Measurements from ENCODE around the gene ZCCHC14. TPM values are rescaled to one million over a fixed set of nuclear protein-coding genes. Genes with fewer than 3 reads are reported as not detected.

ZCCHC14 gene
- total and polyA plus RNA-seq, 2 experiments from 2014 or later, result 4.3 to 14.5 TPM

DNA sequence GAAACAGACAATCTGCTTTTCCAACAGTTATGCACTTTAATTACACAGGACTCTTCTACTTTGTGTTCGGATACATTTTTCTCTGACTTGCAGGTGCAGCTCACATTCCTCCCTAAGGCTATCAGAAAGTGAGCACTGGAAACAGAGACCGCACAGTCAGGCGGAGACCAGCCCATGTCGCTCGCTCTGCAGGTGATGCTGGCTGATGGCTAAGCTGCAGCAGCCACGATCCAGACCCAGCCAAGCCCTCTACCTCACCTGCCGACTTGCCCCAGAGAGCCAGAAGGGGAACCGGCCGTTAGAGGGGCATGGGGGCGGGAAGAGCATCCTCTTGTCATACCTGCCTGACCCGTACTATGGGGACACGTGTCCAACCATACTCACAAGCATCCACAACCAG, 66.9 kb downstream of the ZCCHC14 start:
- H2AFZ ChIP-seq, result no peak overlapping the region
- H3K27ac ChIP-seq, result no peak overlapping the region
- H3K79me2 ChIP-seq, result no peaks in the 10 kb centered on the region
- no peak for DNase-seq (ENCODE audit: low spot score)
- no peaks in the 10 kb centered on the region for H3K4me1 ChIP-seq (ENCODE audit: insufficient read depth)
- no peak overlapping the region for H3K4me2 ChIP-seq
- TF ChIP-seq EZH2phosphoT487 (IDR thresholded peaks at IDR 0.05; ENCODE audit: low read depth, severe bottlenecking, unreplicated experiment) (no peak), EZH2 (IDR thresholded peaks at IDR 0.05; ENCODE audit: borderline replicate concordance) (no peak)
- TF ChIP-seq, protein P1, sequence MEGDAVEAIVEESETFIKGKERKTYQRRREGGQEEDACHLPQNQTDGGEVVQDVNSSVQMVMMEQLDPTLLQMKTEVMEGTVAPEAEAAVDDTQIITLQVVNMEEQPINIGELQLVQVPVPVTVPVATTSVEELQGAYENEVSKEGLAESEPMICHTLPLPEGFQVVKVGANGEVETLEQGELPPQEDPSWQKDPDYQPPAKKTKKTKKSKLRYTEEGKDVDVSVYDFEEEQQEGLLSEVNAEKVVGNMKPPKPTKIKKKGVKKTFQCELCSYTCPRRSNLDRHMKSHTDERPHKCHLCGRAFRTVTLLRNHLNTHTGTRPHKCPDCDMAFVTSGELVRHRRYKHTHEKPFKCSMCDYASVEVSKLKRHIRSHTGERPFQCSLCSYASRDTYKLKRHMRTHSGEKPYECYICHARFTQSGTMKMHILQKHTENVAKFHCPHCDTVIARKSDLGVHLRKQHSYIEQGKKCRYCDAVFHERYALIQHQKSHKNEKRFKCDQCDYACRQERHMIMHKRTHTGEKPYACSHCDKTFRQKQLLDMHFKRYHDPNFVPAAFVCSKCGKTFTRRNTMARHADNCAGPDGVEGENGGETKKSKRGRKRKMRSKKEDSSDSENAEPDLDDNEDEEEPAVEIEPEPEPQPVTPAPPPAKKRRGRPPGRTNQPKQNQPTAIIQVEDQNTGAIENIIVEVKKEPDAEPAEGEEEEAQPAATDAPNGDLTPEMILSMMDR (IDR thresholded peaks at IDR 0.05; ENCODE audit: poor library complexity), result no peak
- no peak overlapping the region for H3K4me3 ChIP-seq
- no peaks in the 10 kb centered on the region for H3K9me3 ChIP-seq (ENCODE audit: low read depth)
- H3K36me3 ChIP-seq (replicated peaks; ENCODE audit: insufficient read depth, low read depth), result no peaks in the 10 kb centered on the region
- peaks cover 4% of the 10 kb centered on the region for H4K20me1 ChIP-seq (ENCODE audit: insufficient read depth, poor library complexity, severe bottlenecking)
- no peaks in the 10 kb centered on the region for H3K9me2 ChIP-seq (replicated peaks; ENCODE audit: insufficient read depth)
- WGBS (ENCODE audit: low lambda C conversion rate, missing lambda C conversion rate), result 90% methylated on average over 12 of the region's 12 CpGs
- no peaks in the 10 kb centered on the region for H3K27me3 ChIP-seq

DNA sequence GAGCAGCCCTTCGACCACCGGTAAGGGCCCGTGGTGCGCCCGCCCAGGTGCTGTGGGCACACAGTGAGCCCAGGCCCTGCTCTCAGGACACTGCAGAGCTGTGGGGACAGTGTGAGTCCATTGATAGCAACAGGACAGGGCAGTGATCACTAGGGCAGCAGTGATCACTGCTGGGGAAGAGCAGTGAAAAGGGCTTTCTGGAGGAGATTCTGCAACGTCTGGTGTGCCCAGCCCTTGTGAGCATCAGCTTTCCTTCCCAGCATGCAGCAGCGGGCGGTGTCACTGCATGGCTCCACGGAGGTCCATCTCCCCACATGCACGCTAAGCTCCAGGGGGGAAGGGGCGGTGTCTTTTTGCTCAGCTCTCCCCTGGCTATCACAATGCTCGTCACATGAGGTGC, 68.6 kb downstream of the ZCCHC14 start:
- DNase-seq (ENCODE audit: low spot score), result no peak
- H3K36me3 ChIP-seq (replicated peaks; ENCODE audit: insufficient read depth, low read depth), result no peaks in the 10 kb centered on the region
- H3K79me2 ChIP-seq, result no peaks in the 10 kb centered on the region
- H2AFZ ChIP-seq, result no peak overlapping the region
- TF ChIP-seq, protein P1 (IDR thresholded peaks at IDR 0.05; ENCODE audit: poor library complexity), result no peak
- TF ChIP-seq EZH2 (IDR thresholded peaks at IDR 0.05; ENCODE audit: borderline replicate concordance) (no peak), EZH2phosphoT487 (IDR thresholded peaks at IDR 0.05; ENCODE audit: low read depth, severe bottlenecking, unreplicated experiment) (no peak)
- peaks cover 5% of the 10 kb centered on the region for H4K20me1 ChIP-seq (ENCODE audit: insufficient read depth, poor library complexity, severe bottlenecking)
- H3K4me1 ChIP-seq (ENCODE audit: insufficient read depth), result no peaks in the 10 kb centered on the region
- 87% methylated on average over 12 of the region's 12 CpGs for WGBS (ENCODE audit: low lambda C conversion rate, missing lambda C conversion rate)
- H3K9me2 ChIP-seq (replicated peaks; ENCODE audit: insufficient read depth), result no peaks in the 10 kb centered on the region
- no peaks in the 10 kb centered on the region for H3K9me3 ChIP-seq (ENCODE audit: low read depth)
- H3K27ac ChIP-seq, result no peak overlapping the region
- H3K27me3 ChIP-seq, result no peaks in the 10 kb centered on the region
- H3K4me2 ChIP-seq, result no peak overlapping the region
- no peak overlapping the region for H3K4me3 ChIP-seq

DNA sequence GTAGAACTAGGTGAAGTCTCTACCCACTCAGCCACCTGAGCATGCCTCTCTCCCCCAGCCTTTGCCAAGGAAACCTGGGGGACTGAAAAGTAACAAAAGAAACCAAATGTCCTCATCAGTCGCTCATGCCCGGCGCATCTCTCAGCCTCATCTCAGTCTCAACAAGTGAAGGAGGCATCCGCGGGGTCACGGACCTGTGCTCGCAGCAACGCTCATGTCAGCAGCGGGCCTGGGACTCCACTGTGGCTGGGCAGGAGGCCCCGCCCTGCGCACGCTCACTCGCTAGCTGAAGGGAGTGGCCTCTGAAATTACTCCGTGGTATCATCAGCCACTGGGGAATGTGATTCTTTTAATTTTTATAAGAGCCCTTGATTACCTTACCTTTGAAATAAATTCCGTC, 69.4 kb downstream of the ZCCHC14 start:
- no peaks in the 10 kb centered on the region for H3K9me3 ChIP-seq (ENCODE audit: low read depth)
- DNase-seq (ENCODE audit: low spot score), result no peak
- H3K36me3 ChIP-seq (replicated peaks; ENCODE audit: insufficient read depth, low read depth), result no peaks in the 10 kb centered on the region
- no peaks in the 10 kb centered on the region for H3K9me2 ChIP-seq (replicated peaks; ENCODE audit: insufficient read depth)
- H2AFZ ChIP-seq, result no peak overlapping the region
- H4K20me1 ChIP-seq (ENCODE audit: insufficient read depth, poor library complexity, severe bottlenecking), result peaks cover 6% of the 10 kb centered on the region
- no peaks in the 10 kb centered on the region for H3K79me2 ChIP-seq
- peaks cover under 1% of the 10 kb centered on the region for H3K4me1 ChIP-seq (ENCODE audit: insufficient read depth)
- no peaks in the 10 kb centered on the region for H3K27me3 ChIP-seq
- 97% methylated on average over 15 of the region's 15 CpGs for WGBS (ENCODE audit: low lambda C conversion rate, missing lambda C conversion rate)
- no peak overlapping the region for H3K4me2 ChIP-seq
- H3K27ac ChIP-seq, result no peak overlapping the region
- H3K4me3 ChIP-seq, result no peak overlapping the region
- TF ChIP-seq EZH2phosphoT487 (IDR thresholded peaks at IDR 0.05; ENCODE audit: low read depth, severe bottlenecking, unreplicated experiment) (no peak), EZH2 (IDR thresholded peaks at IDR 0.05; ENCODE audit: borderline replicate concordance) (no peak)
- TF ChIP-seq, protein P1 (IDR thresholded peaks at IDR 0.05; ENCODE audit: poor library complexity), result no peak

DNA sequence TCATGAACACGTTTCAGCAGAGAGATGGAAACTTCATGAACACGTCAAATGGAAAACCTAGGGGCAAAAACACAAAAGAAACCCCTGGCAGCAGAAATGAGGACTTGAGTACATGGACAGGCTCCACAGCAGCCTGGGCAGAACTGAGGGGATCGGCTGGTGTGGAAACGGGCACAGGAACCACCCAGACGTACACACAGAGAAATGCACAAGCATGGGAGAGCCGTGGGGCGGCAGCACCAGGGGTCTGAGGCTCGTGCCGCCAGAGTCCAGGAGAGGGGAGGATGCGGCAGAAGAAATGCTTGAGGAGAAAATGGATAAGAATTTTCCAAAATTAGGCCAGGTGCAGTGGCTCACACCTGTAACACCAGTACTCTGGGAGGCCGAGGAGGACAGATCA, 70.7 kb downstream of the ZCCHC14 start:
- peaks cover 6% of the 10 kb centered on the region for H4K20me1 ChIP-seq (ENCODE audit: insufficient read depth, poor library complexity, severe bottlenecking)
- 98% methylated on average over 11 of the region's 11 CpGs for WGBS (ENCODE audit: low lambda C conversion rate, missing lambda C conversion rate)
- no peak overlapping the region for H3K27ac ChIP-seq
- TF ChIP-seq, protein P1 (IDR thresholded peaks at IDR 0.05; ENCODE audit: poor library complexity), result no peak
- no peak for TF ChIP-seq EZH2 (IDR thresholded peaks at IDR 0.05; ENCODE audit: borderline replicate concordance)
- TF ChIP-seq EZH2phosphoT487 (IDR thresholded peaks at IDR 0.05; ENCODE audit: low read depth, severe bottlenecking, unreplicated experiment), result no peak
- H3K36me3 ChIP-seq (replicated peaks; ENCODE audit: insufficient read depth, low read depth), result no peaks in the 10 kb centered on the region
- H3K4me2 ChIP-seq, result no peak overlapping the region
- no peak for DNase-seq (ENCODE audit: low spot score)
- H3K27me3 ChIP-seq, result no peaks in the 10 kb centered on the region
- no peak overlapping the region for H3K4me3 ChIP-seq
- no peak overlapping the region for H2AFZ ChIP-seq
- no peaks in the 10 kb centered on the region for H3K9me3 ChIP-seq (ENCODE audit: low read depth)
- no peaks in the 10 kb centered on the region for H3K79me2 ChIP-seq
- peaks cover 6% of the 10 kb centered on the region for H3K4me1 ChIP-seq (ENCODE audit: insufficient read depth)
- no peaks in the 10 kb centered on the region for H3K9me2 ChIP-seq (replicated peaks; ENCODE audit: insufficient read depth)

Measured in hepatocyte (in vitro differentiated cells).